CD14-positive monocyte (primary cell): ENCODE measurements around the gene MYO18A. TPM values are rescaled to one million over a fixed set of nuclear protein-coding genes. Genes with fewer than 3 reads are reported as not detected.
"Not testable (repeated sequence)": the region's sequence is repeated elsewhere in the genome, so short reads cannot be mapped to it uniquely, and the experiment has no call there.

Experiments
- DNase-seq, 3 donors: peaks; one replicate each; pipeline ENCODE4 v3.0.0-alpha.2; 2011 to 2022
- H2AFZ ChIP-seq: 2 replicates; pipeline ENCODE4 v1.6.0; 2012; ENCODE audit warnings: mild to moderate bottlenecking, low read depth, low read length, inconsistent platforms; ENCODE audit not compliant: insufficient read depth, poor library complexity, severe bottlenecking
- H3K27ac ChIP-seq, 2 donors: 1 replicate in 1 of 2; 2 replicates in 1 of 2; pipeline ENCODE4 v1.5.1; 2012 to 2013; ENCODE audit warnings: low read length in 2 of 2, control low read depth in 1 of 2, inconsistent platforms in 1 of 2, low read depth in 1 of 2, mild to moderate bottlenecking in 1 of 2
- H3K27me3 ChIP-seq, 2 donors: one replicate each; pipeline versions ENCODE4 v1.6.0 to v1.6.1; 2011 to 2013; ENCODE audit warnings: low read length in 2 of 2; ENCODE audit not compliant: control insufficient read depth in 2 of 2, insufficient read depth in 2 of 2
- H3K36me3 ChIP-seq, 2 donors: replicated peaks in 1 of 2; 1 replicate in 1 of 2; 2 replicates in 1 of 2; pipeline versions ENCODE4 v1.5.1 to v1.6.1; 2012 to 2013; ENCODE audit warnings: low read length in 2 of 2, control low read depth in 1 of 2, inconsistent platforms in 1 of 2, mild to moderate bottlenecking in 1 of 2; ENCODE audit not compliant: insufficient read depth in 2 of 2, control insufficient read depth in 1 of 2
- H3K4me1 ChIP-seq, 2 donors: 1 replicate in 1 of 2; 2 replicates in 1 of 2; pipeline versions ENCODE4 v1.5.1 to v1.6.1; 2012 to 2013; ENCODE audit warnings: low read length in 2 of 2, control low read depth in 1 of 2, inconsistent platforms in 1 of 2, mild to moderate bottlenecking in 1 of 2, moderate library complexity in 1 of 2; ENCODE audit not compliant: insufficient read depth in 2 of 2, control insufficient read depth in 1 of 2
- H3K4me2 ChIP-seq: replicated peaks from 2 replicates; pipeline ENCODE3; 2012; ENCODE audit warnings: low read length, moderate library complexity, mild to moderate bottlenecking; ENCODE audit not compliant: poor library complexity, severe bottlenecking; ENCODE audit errors: extremely low read depth
- H3K4me3 ChIP-seq, 3 experiments: fragments of 200-600 bp in 1 of 3; sonication (generic) in 1 of 3; replicated peaks in 1 of 3; 1 replicate in 2 of 3; 2 replicates in 1 of 3; pipeline ENCODE4 v1.5.1; 2011 to 2013; ENCODE audit warnings: low read length in 3 of 3, mild to moderate bottlenecking in 3 of 3, control low read depth in 2 of 3, low read depth in 2 of 3, inconsistent platforms in 1 of 3, moderate library complexity in 1 of 3
- H3K79me2 ChIP-seq: 2 replicates; pipeline ENCODE4 v1.6.0; 2012; ENCODE audit warnings: mild to moderate bottlenecking, control low read depth, inconsistent platforms, low read length, moderate library complexity; ENCODE audit not compliant: insufficient read depth
- H3K9ac ChIP-seq: 2 replicates; pipeline ENCODE4 v1.6.0; 2017; ENCODE audit warnings: low read length, mild to moderate bottlenecking; ENCODE audit not compliant: insufficient read depth, poor library complexity, severe bottlenecking
- H3K9me3 ChIP-seq, 2 donors: replicated peaks in 1 of 2; 1 replicate in 1 of 2; 2 replicates in 1 of 2; pipeline versions ENCODE4 v1.5.1 to v1.6.1; 2012 to 2013; ENCODE audit warnings: low read length in 2 of 2, control low read depth in 1 of 2; ENCODE audit not compliant: control insufficient read depth in 1 of 2, insufficient read depth in 1 of 2
- H4K20me1 ChIP-seq: 2 replicates; pipeline ENCODE4 v1.6.0; 2012; ENCODE audit warnings: mild to moderate bottlenecking, low read length, control low read depth, moderate library complexity; ENCODE audit not compliant: insufficient read depth
- H3K27ac Mint-ChIP-seq, 7 donors: one replicate each; pipeline ENCODE4 v1.8.0; 2020; ENCODE audit warnings: mild to moderate bottlenecking in 7 of 7, mixed read lengths in 7 of 7, moderate library complexity in 6 of 7, inconsistent platforms in 2 of 7
- H3K27me3 Mint-ChIP-seq, 3 donors: one replicate each; pipeline ENCODE4 v1.8.0; 2021 to 2022; ENCODE audit warnings: low read depth in 3 of 3, mild to moderate bottlenecking in 3 of 3, mixed read lengths in 3 of 3, moderate library complexity in 3 of 3, inconsistent platforms in 1 of 3
- H3K36me3 Mint-ChIP-seq, 2 donors: one replicate each; pipeline ENCODE4 v1.8.0; 2020; ENCODE audit warnings: mixed read lengths in 2 of 2, inconsistent platforms in 1 of 2, mild to moderate bottlenecking in 1 of 2
- H3K4me1 Mint-ChIP-seq: one replicate; pipeline ENCODE4 v1.8.0; 2020; ENCODE audit warnings: mild to moderate bottlenecking, mixed read lengths
- H3K4me3 Mint-ChIP-seq, 2 donors: one replicate each; pipeline ENCODE4 v1.8.0; 2020; ENCODE audit warnings: mild to moderate bottlenecking in 2 of 2, mixed read lengths in 2 of 2, moderate library complexity in 1 of 2
- H3K9me3 Mint-ChIP-seq, 7 donors: one replicate each; pipeline ENCODE4 v1.8.0; 2020 to 2022; ENCODE audit warnings: mixed read lengths in 7 of 7, mild to moderate bottlenecking in 6 of 7, moderate library complexity in 6 of 7, inconsistent platforms in 2 of 7
- WGBS: methylation state at CpG from one replicate; pipeline ENCODE4 v1.1.5; 2013; ENCODE audit warnings: missing lambda C conversion rate; ENCODE audit not compliant: insufficient coverage; 5-methylcytosine and 5-hydroxymethylcytosine counted together
- intact Hi-C, 2 donors: fragments of 100-400 bp; cut with micrococcal nuclease; formaldehyde crosslinking; loops; one replicate each; pipeline versions ENCODE4 v1.15.0 to v1.15.1; 2023
- polyA plus RNA-seq, 3 donors: library from polyadenylated mRNA; depleted of rRNA in 1 of 3; unstranded in 2 of 3; stranded (reverse) in 1 of 3; fragments of 300-500 nt in 2 of 3; fragments of >200 nt in 1 of 3; fragmentation: Illumina TruSeq in 2 of 3; gene quantifications; 1 replicate in 2 of 3; 2 replicates in 1 of 3; pipeline ENCODE4 v1.2.3, GENCODE V29; 2012 to 2021
- TF ChIP-seq, protein P1 (sequence below): fragments of 200-600 bp; IDR thresholded peaks from one replicate; pipeline ENCODE4 v1.8.0; 2022; ENCODE audit warnings: antibody characterized with exemption, mild to moderate bottlenecking

Gene MYO18A
- polyA plus RNA-seq, 3 donors, result 6.3 to 40.2 (median 11.0) TPM

DNA sequence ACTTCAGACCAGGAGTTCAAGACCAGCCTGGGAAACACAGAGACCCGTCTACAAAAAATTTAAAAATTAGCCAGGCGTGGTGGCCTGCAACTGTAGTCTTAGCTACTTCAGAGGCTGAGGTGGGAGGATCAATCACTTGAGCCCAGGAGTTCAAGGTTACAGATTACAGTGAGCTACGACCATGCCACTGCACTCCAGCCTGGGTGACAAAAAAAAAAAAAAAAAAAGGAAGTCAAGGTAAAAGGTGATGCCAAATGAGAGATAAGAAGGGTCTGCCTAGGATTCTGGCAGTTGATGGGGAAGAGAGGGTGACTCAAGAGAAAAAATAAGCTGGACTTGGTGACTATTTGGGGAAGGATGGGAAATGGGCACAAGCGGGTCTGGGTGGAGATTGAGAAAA is 32.5 kb downstream of the MYO18A start:
- Histone ChIP-seq H3K27me3 (no peaks in the 10 kb centered on the region), H3K9ac (no peak overlapping the region), H4K20me1 (peaks cover 8% of the 10 kb centered on the region), H3K27ac (no peak overlapping the region), H3K4me3 (no peak overlapping the region), H2AFZ (no peak overlapping the region), H3K9me3 (no peaks in the 10 kb centered on the region), H3K79me2 (peaks cover 38% of the 10 kb centered on the region), H3K4me2 (no peak overlapping the region), H3K36me3 (no peaks in the 10 kb centered on the region), H3K4me1 (peaks cover 54 to 66% of the 10 kb centered on the region in 2 donors)
- Mint-ChIP-seq H3K4me1 (peaks cover 51% of the 10 kb centered on the region), H3K27ac (peak overlapping the region in 6 of 7 donors; percentile 43 to 84 (median 62)), H3K4me3 (no peak overlapping the region), H3K9me3 (peaks cover 0 to 2% (median 0%) of the 10 kb centered on the region in 7 donors), H3K36me3 (peaks cover 4 to 9% of the 10 kb centered on the region in 2 donors), H3K27me3 (no peaks in the 10 kb centered on the region)
- WGBS, result 75% methylated on average over 3 of the region's 4 CpGs
- TF ChIP-seq, protein P1, sequence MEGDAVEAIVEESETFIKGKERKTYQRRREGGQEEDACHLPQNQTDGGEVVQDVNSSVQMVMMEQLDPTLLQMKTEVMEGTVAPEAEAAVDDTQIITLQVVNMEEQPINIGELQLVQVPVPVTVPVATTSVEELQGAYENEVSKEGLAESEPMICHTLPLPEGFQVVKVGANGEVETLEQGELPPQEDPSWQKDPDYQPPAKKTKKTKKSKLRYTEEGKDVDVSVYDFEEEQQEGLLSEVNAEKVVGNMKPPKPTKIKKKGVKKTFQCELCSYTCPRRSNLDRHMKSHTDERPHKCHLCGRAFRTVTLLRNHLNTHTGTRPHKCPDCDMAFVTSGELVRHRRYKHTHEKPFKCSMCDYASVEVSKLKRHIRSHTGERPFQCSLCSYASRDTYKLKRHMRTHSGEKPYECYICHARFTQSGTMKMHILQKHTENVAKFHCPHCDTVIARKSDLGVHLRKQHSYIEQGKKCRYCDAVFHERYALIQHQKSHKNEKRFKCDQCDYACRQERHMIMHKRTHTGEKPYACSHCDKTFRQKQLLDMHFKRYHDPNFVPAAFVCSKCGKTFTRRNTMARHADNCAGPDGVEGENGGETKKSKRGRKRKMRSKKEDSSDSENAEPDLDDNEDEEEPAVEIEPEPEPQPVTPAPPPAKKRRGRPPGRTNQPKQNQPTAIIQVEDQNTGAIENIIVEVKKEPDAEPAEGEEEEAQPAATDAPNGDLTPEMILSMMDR, result no peak
- intact Hi-C loops, result loop anchor here (5.0 kb wide), 2 partner anchors 35 to 70 kb away; partner anchors contain the start of gene MYO18A (in 1 of the 2)
- DNase-seq, result no peak

DNA sequence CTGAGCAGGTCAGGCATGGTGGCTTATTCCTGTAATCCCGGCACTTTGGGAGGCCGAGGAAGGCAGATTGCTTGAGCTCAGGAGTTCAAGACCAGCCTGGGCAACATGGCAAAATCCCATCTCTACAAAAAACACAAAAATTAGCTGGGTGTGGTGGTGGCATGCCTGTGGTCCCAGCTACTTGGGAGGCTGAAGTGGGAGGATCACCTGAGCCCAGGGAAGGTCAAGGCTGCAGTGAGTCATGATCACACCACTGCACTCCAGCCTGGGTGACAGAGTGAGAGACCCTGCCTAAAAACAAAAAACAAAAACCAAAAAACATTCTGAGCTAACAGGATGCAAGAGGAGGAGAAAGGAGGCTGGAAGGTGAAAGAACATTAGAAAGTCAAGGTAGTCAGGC is 33.0 kb downstream of the MYO18A start:
- H4K20me1 ChIP-seq, H3K9me3 ChIP-seq, H3K9me3 Mint-ChIP-seq, H3K4me2 ChIP-seq, H3K36me3 ChIP-seq, H3K4me3 ChIP-seq, H3K27ac ChIP-seq, H3K27me3 ChIP-seq, H2AFZ ChIP-seq, H3K27me3 Mint-ChIP-seq, DNase-seq, H3K4me3 Mint-ChIP-seq, H3K9ac ChIP-seq: not testable (repeated sequence)
- Mint-ChIP-seq H3K27ac (peak overlapping the region in 3 of 7 donors; percentile 16 to 84 (median 63)), H3K4me1 (peaks cover 54% of the 10 kb centered on the region), H3K36me3 (peaks cover 4 to 11% of the 10 kb centered on the region in 2 donors)
- intact Hi-C loops, result loop anchor here (5.0 kb wide), 2 partner anchors 35 to 70 kb away; partner anchors contain the start of gene MYO18A (in 1 of the 2)
- Histone ChIP-seq H3K79me2 (peaks cover 42% of the 10 kb centered on the region), H3K4me1 (peaks cover 59 to 71% of the 10 kb centered on the region in 2 donors)
- 100% methylated on average over 2 of the region's 2 CpGs for WGBS
